HepG2 (cell line): ENCODE data around the gene TMTC4. TPM values are rescaled to one million over a fixed set of nuclear protein-coding genes. Genes with fewer than 3 reads are reported as not detected.

Experiments used
- ATAC-seq: fragments of 200-7000 bp; cut with Tn5 transposase; 3 replicates; pipeline ENCODE4 v1.9.1; 2020; ENCODE audit warnings: mild to moderate bottlenecking, moderate library complexity
- BruUV-seq: library from RNA; stranded (reverse); fragments of 400-500 nt; replicated peaks from 2 replicates; lab custom pipeline; 2021; lab: Mats Ljungman, UMichigan
- CTCF ChIA-PET: fragments of 300-600 bp; formaldehyde crosslinking; extraction: SDS; loops from one replicate; lab custom pipeline; 2021; ENCODE audit warnings: low total read pairs, inconsistent platforms, low intra/inter-chr PET ratio; lab: Yijun Ruan, JAX
- POLR2A ChIA-PET: fragments of 350-600 bp; sonication (Branson Sonifier 250); formaldehyde crosslinking; loops from one replicate; lab custom pipeline; 2020; ENCODE audit warnings: antibody characterized with exemption, inconsistent platforms; lab: Yijun Ruan, JAX
- DNase-seq: peaks from one replicate; pipeline ENCODE4 v3.0.0-alpha.2; 2015; ENCODE audit warnings: low spot score
- FAIRE-seq: peaks from 3 replicates; lab custom pipeline; 2011; peaks lifted over from hg19 to GRCh38; lab: Jason Lieb, UNC
- H2AFZ ChIP-seq: one replicate; pipeline ENCODE4 v1.6.1; 2011; ENCODE audit warnings: low read length, inconsistent platforms
- H3K27ac ChIP-seq: fragments of 300-600 bp; 3 replicates; pipeline ENCODE4 v1.8.0; 2011; ENCODE audit warnings: mixed run types, mild to moderate bottlenecking, mixed read lengths, low read length, inconsistent platforms; ENCODE audit not compliant: insufficient read depth; ENCODE audit errors: extremely low read length
- H3K27me3 ChIP-seq, 2 experiments: fragments of 200-600 bp in 1 of 2; 2 replicates in 1 of 2; 3 replicates in 1 of 2; pipeline versions ENCODE4 v1.6.0 to v1.8.0; 2011; ENCODE audit warnings: low read length in 2 of 2, mild to moderate bottlenecking in 2 of 2, moderate library complexity in 2 of 2, inconsistent platforms in 1 of 2; ENCODE audit not compliant: insufficient read depth in 2 of 2, control insufficient read depth in 1 of 2
- H3K36me3 ChIP-seq, 2 experiments: fragments of 200-600 bp in 1 of 2; replicated peaks in 1 of 2; 2 replicates in 1 of 2; 3 replicates in 1 of 2; pipeline versions ENCODE4 v1.5.1 to v1.8.0; 2011; ENCODE audit warnings: low read length in 2 of 2, inconsistent platforms in 1 of 2; ENCODE audit not compliant: insufficient read depth in 2 of 2, control insufficient read depth in 1 of 2
- H3K4me1 ChIP-seq: 2 replicates; pipeline ENCODE4 v1.5.1; 2012; ENCODE audit warnings: low read length, inconsistent platforms; ENCODE audit not compliant: insufficient read depth
- H3K4me2 ChIP-seq: 2 replicates; pipeline ENCODE4 v1.6.0; 2011; ENCODE audit warnings: low read depth, low read length, inconsistent platforms
- H3K4me3 ChIP-seq, 3 experiments: fragments of 200-600 bp in 1 of 3; sonication (generic), shearing (Covaris generic) in 1 of 3; replicated peaks in 1 of 3; 2 replicates each; pipeline ENCODE4 v1.5.1; 2011 to 2016; ENCODE audit warnings: low read length in 3 of 3, inconsistent platforms in 2 of 3, low read depth in 2 of 3, mild to moderate bottlenecking in 2 of 3, control low read depth in 1 of 3, mixed read lengths in 1 of 3; ENCODE audit not compliant: insufficient read depth in 1 of 3
- H3K79me2 ChIP-seq: one replicate; pipeline ENCODE4 v1.6.1; 2011; ENCODE audit warnings: low read length, inconsistent platforms; ENCODE audit not compliant: insufficient read depth
- H3K9ac ChIP-seq: 2 replicates; pipeline ENCODE4 v1.6.0; 2011; ENCODE audit warnings: mild to moderate bottlenecking, low read depth, low read length, inconsistent platforms; ENCODE audit not compliant: insufficient read depth
- H3K9me3 ChIP-seq: 2 replicates; pipeline ENCODE4 v1.5.1; 2012; ENCODE audit warnings: mild to moderate bottlenecking, low read length
- H4K20me1 ChIP-seq: 2 replicates; pipeline ENCODE4 v1.6.0; 2011; ENCODE audit warnings: inconsistent platforms, mild to moderate bottlenecking, low read length, moderate library complexity; ENCODE audit not compliant: insufficient read depth
- FOXP4 ChIP-seq: sonication (generic); formaldehyde crosslinking; IDR thresholded peaks from 2 replicates; pipeline ENCODE4 v1.4.0; 2020; ENCODE audit warnings: missing genetic modification reagents
- KAT2B ChIP-seq: fragments of 150-350 bp; IDR thresholded peaks from 2 replicates; pipeline ENCODE4 v1.6.1; 2014; ENCODE audit warnings: low read depth, low read length, borderline replicate concordance
- TBX3 ChIP-seq: fragments of 450-650 bp; IDR thresholded peaks from 2 replicates; pipeline ENCODE4 v1.6.1; 2017; ENCODE audit warnings: antibody characterized with exemption, mild to moderate bottlenecking, inconsistent platforms, borderline replicate concordance
- TCF7L2 ChIP-seq: IDR thresholded peaks from 2 replicates; pipeline ENCODE4 v1.6.1; 2011; ENCODE audit warnings: mild to moderate bottlenecking, low read depth, low read length, moderate library complexity
- ZNF644 ChIP-seq: IDR thresholded peaks from 2 replicates; pipeline ENCODE4 v1.6.1; 2016; ENCODE audit warnings: low read depth
- ZNF761 ChIP-seq: sonication (generic); formaldehyde crosslinking; conservative IDR thresholded peaks from 2 replicates; pipeline ENCODE4 v1.4.0; 2020; ENCODE audit warnings: mild to moderate bottlenecking, missing genetic modification reagents
- WGBS: methylation state at CpG from one replicate; pipeline ENCODE4 v1.1.6; 2017; ENCODE audit warnings: low lambda C conversion rate; 5-methylcytosine and 5-hydroxymethylcytosine counted together
- in situ Hi-C: cut with HindIII; loops from 2 replicates; pipeline ENCODE4 v1.10.0; 2017; ENCODE audit warnings: low pct_unique_long_range_greater_than_20kb; ENCODE audit not compliant: extremely low pct_ligation_motif_present
- intact Hi-C: fragments of 100-400 bp; cut with micrococcal nuclease; formaldehyde crosslinking; loops from one replicate; pipeline ENCODE4 v1.10.0; 2022; ENCODE audit not compliant: unreplicated experiment
- polyA plus RNA-seq, 8 experiments: library from polyadenylated mRNA; depleted of rRNA in 3 of 8; stranded (reverse) in 7 of 8; unstranded in 1 of 8; fragments of >200 nt; fragmentation: Illumina TruSeq in 4 of 8; extraction: Trizol in 4 of 8; gene quantifications; 2 replicates each; pipeline versions ENCODE4 v1.2.1 to v1.2.3, GENCODE V29; 2011 to 2016; ENCODE audit warnings: low read depth in 4 of 8, missing spikeins in 1 of 8, mixed read lengths in 1 of 8; ENCODE audit not compliant: insufficient read depth in 1 of 8
- total RNA-seq, 5 experiments: library from RNA; depleted of rRNA; stranded (reverse); fragments of >200 nt; fragmentation: Illumina TruSeq; extraction: Trizol; gene quantifications; 2 replicates each; pipeline ENCODE4 v1.2.3, GENCODE V29; 2016; ENCODE audit warnings: low read depth in 1 of 5
- TF ChIP-seq, protein P1 (sequence below): sonication (generic); formaldehyde crosslinking; IDR thresholded peaks from 2 replicates; pipeline ENCODE4 v1.5.1; 2020; ENCODE audit warnings: mild to moderate bottlenecking, missing genetic modification reagents

The TMTC4 gene
- total and polyA plus RNA-seq, 2 of the 13 experiments (the other 11 are each of a cell fraction or from before 2014, with no cell fraction given) = 16.0 to 22.6 TPM

DNA sequence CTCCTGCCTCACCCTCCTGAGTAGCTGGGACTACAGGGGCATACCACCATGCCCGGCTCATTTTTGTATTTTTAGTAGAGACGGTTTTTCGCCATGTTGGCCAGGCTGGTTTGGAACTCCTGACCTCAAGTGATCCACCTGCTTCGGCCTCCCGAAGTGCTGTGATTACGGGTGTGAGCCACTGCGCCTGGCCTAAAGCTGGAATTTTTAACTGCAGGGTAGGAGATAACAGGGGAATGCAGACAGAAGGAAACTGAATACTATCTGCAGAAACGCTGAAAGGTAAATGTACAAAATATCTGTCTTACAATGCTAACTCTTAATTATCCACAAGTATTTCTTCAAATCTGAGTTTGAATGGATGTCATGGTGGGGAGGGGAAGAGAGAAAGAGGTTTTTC lies 13.8 kb downstream of the TMTC4 start:
- in situ Hi-C loops = no loop called here
- H3K9ac ChIP-seq = no peak overlapping the region
- no peak for ATAC-seq
- no peaks in the 10 kb centered on the region for H3K27me3 ChIP-seq
- no peak overlapping the region for H3K4me3 ChIP-seq
- intact Hi-C loops = no loop called here
- no peaks in the 10 kb centered on the region for H3K9me3 ChIP-seq
- TF ChIP-seq, protein P1, sequence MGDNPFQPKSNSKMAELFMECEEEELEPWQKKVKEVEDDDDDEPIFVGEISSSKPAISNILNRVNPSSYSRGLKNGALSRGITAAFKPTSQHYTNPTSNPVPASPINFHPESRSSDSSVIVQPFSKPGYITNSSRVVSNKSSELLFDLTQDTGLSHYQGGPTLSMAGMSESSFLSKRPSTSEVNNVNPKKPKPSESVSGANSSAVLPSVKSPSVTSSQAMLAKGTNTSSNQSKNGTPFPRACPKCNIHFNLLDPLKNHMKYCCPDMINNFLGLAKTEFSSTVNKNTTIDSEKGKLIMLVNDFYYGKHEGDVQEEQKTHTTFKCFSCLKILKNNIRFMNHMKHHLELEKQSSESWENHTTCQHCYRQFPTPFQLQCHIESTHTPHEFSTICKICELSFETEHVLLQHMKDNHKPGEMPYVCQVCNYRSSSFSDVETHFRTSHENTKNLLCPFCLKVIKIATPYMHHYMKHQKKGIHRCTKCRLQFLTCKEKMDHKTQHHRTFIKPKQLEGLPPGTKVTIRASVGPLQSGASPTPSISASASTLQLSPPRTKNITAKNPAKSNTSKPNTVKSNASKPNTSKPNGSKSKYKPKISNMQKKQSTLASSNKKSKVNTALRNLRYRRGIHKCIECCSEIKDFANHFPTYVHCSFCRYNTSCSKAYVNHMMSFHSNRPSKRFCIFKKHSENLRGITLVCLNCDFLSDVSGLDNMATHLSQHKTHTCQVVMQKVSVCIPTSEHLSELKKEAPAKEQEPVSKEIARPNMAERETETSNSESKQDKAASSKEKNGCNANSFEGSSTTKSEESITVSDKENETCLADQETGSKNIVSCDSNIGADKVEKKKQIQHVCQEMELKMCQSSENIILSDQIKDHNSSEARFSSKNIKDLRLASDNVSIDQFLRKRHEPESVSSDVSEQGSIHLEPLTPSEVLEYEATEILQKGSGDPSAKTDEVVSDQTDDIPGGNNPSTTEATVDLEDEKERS (CRISPR knock-in tag) = no peak
- TF ChIP-seq ZNF644 (no peak), FOXP4 (CRISPR knock-in tag) (no peak), TCF7L2 (no peak), ZNF761 (no peak), KAT2B (no peak), TBX3 (no peak)
- no peaks in the 10 kb centered on the region for H4K20me1 ChIP-seq
- ChIA-PET CTCF (no interaction called here), POLR2A (no interaction called here)
- FAIRE-seq = no peak
- DNase-seq = no peak
- H3K4me2 ChIP-seq = no peak overlapping the region
- peaks cover 16 to 75% of the 10 kb centered on the region in 2 experiments; a peak in 4 of 5 replicates for H3K36me3 ChIP-seq
- H3K27ac ChIP-seq = no peak overlapping the region
- H3K4me1 ChIP-seq = peaks cover 18% of the 10 kb centered on the region
- 90% methylated on average over 8 of the region's 8 CpGs for WGBS
- no TSS peak for BruUV-seq
- H3K79me2 ChIP-seq = no peaks in the 10 kb centered on the region
- H2AFZ ChIP-seq = no peak overlapping the region
